ENCODE data around the gene SCYL2. TPM values are rescaled to one million over a fixed set of nuclear protein-coding genes. Genes with fewer than 3 reads are reported as not detected.

SCYL2 gene
- total and polyA plus RNA-seq, 2 of the 13 experiments (the other 11 are each of a cell fraction or from before 2014, with no cell fraction given), result 11.4 to 28.8 TPM

DNA sequence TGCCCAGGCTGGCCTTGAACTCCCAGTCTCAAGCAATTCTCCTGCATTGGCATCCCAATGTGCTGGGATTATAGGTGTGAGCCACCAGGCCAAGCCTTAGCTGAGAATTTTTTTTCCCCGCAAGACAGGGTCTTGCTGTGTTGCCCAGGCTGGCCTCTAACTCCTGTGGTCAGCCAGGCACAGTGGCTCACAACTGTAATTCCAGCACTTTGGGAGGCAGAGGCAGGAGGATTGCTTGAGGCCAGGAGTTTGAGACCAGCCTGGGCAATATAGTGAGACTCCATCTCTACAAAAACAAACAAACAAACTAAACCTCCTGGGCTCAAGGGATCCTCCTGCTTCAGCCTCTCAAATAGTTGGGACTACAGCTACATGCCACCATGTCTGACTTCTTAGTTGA lies 27.4 kb upstream of the SCYL2 start:
- FAIRE-seq (no peak), ATAC-seq (no peak), DNase-seq (ENCODE audit: low spot score) (no peak)
- in situ Hi-C loops (cut with HindIII; ENCODE audit: extremely low pct_ligation_motif_present, low pct_unique_long_range_greater_than_20kb), result no loop called here
- Histone ChIP-seq H3K4me1 (ENCODE audit: insufficient read depth, low read length) (peaks cover 5% of the 10 kb centered on the region), H3K4me3 (replicated peaks in 1 of 3; ENCODE audit: insufficient read depth in 1 of 3, low read depth in 2 of 3, low read length in 3 of 3) (no peak overlapping the region), H4K20me1 (ENCODE audit: insufficient read depth, low read length) (no peaks in the 10 kb centered on the region), H3K4me2 (ENCODE audit: low read depth, low read length) (no peak overlapping the region), H3K79me2 (ENCODE audit: insufficient read depth, low read length) (no peaks in the 10 kb centered on the region), H3K9ac (ENCODE audit: insufficient read depth, low read depth, low read length) (no peak overlapping the region), H3K36me3 (replicated peaks in 1 of 2; ENCODE audit: control insufficient read depth in 1 of 2, insufficient read depth in 2 of 2, low read length in 2 of 2) (no peaks in the 10 kb centered on the region), H2AFZ (ENCODE audit: low read length) (no peak overlapping the region), H3K27me3 (ENCODE audit: control insufficient read depth in 1 of 2, insufficient read depth in 2 of 2, low read length in 2 of 2) (no peaks in the 10 kb centered on the region), H3K9me3 (ENCODE audit: low read length) (no peaks in the 10 kb centered on the region), H3K27ac (ENCODE audit: extremely low read length, insufficient read depth, low read length) (no peak overlapping the region)
- no TSS peak for BruUV-seq (replicated peaks)
- CTCF ChIA-PET (ENCODE audit: low intra/inter-chr PET ratio, low total read pairs), result no interaction called here
- 100% methylated on average over 1 of the region's 1 CpG for WGBS (ENCODE audit: low lambda C conversion rate)
- TF ChIP-seq MATR3 (CRISPR knock-in tag; IDR thresholded peaks at IDR 0.05), result no peak
- peak; percentile 64; the same call in 1 of the 2 replicates for TF ChIP-seq ZNF121 (CRISPR knock-in tag; IDR thresholded peaks at IDR 0.05)
- POLR2A ChIA-PET, result no interaction called here
- intact Hi-C loops (cut with micrococcal nuclease; ENCODE audit: unreplicated experiment), result no loop called here

DNA sequence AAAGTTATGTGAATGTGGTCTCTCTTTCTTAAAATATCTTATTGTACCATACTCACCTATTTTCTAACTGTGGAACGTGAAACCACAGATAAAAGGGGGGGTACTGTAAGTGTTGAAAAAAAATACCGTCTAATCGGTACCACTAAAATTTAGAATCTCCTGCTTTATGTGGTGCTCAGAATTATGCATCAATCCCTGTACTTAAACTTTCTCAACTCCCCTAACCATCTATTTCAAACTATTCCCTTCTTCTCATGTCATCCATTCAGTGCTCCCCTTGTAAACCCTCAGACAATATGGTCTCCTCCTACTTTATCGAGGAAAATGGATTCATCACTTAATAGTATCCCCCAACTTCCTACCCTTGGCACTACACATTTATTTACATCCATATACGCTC lies 23.8 kb upstream of the SCYL2 start:
- Histone ChIP-seq H4K20me1 (ENCODE audit: insufficient read depth, low read length) (no peaks in the 10 kb centered on the region), H3K79me2 (ENCODE audit: insufficient read depth, low read length) (no peaks in the 10 kb centered on the region), H3K4me2 (ENCODE audit: low read depth, low read length) (no peak overlapping the region), H3K9me3 (ENCODE audit: low read length) (no peaks in the 10 kb centered on the region), H3K4me3 (replicated peaks in 1 of 3; ENCODE audit: insufficient read depth in 1 of 3, low read depth in 2 of 3, low read length in 3 of 3) (no peak overlapping the region), H3K4me1 (ENCODE audit: insufficient read depth, low read length) (peaks cover 5% of the 10 kb centered on the region), H3K27ac (ENCODE audit: extremely low read length, insufficient read depth, low read length) (no peak overlapping the region), H3K36me3 (replicated peaks in 1 of 2; ENCODE audit: control insufficient read depth in 1 of 2, insufficient read depth in 2 of 2, low read length in 2 of 2) (no peaks in the 10 kb centered on the region), H2AFZ (ENCODE audit: low read length) (no peak overlapping the region), H3K9ac (ENCODE audit: insufficient read depth, low read depth, low read length) (no peak overlapping the region), H3K27me3 (ENCODE audit: control insufficient read depth in 1 of 2, insufficient read depth in 2 of 2, low read length in 2 of 2) (no peaks in the 10 kb centered on the region)
- no peak for TF ChIP-seq ZNF20 (CRISPR knock-in tag; IDR thresholded peaks at IDR 0.05)
- no peak for TF ChIP-seq BCL6 (CRISPR knock-in tag; IDR thresholded peaks at IDR 0.05)
- TF ChIP-seq, protein P1, sequence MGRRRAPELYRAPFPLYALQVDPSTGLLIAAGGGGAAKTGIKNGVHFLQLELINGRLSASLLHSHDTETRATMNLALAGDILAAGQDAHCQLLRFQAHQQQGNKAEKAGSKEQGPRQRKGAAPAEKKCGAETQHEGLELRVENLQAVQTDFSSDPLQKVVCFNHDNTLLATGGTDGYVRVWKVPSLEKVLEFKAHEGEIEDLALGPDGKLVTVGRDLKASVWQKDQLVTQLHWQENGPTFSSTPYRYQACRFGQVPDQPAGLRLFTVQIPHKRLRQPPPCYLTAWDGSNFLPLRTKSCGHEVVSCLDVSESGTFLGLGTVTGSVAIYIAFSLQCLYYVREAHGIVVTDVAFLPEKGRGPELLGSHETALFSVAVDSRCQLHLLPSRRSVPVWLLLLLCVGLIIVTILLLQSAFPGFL (CRISPR knock-in tag; IDR thresholded peaks at IDR 0.05), result no peak
- no peak for TF ChIP-seq ZNF552 (CRISPR knock-in tag; IDR thresholded peaks at IDR 0.05; ENCODE audit: borderline replicate concordance)
- TF ChIP-seq KLF6 (CRISPR knock-in tag; IDR thresholded peaks at IDR 0.05), result no peak
- no peak for TF ChIP-seq ZNF530 (CRISPR knock-in tag; IDR thresholded peaks at IDR 0.05; ENCODE audit: low read depth)
- no peak for TF ChIP-seq ZNF879 (CRISPR knock-in tag; IDR thresholded peaks at IDR 0.05)
- no peak for TF ChIP-seq NFYB (CRISPR knock-in tag; IDR thresholded peaks at IDR 0.05)
- TF ChIP-seq TBL1XR1 (IDR thresholded peaks at IDR 0.05; ENCODE audit: borderline replicate concordance, low read length, partially characterized antibody), result no peak
- TF ChIP-seq, protein P2, sequence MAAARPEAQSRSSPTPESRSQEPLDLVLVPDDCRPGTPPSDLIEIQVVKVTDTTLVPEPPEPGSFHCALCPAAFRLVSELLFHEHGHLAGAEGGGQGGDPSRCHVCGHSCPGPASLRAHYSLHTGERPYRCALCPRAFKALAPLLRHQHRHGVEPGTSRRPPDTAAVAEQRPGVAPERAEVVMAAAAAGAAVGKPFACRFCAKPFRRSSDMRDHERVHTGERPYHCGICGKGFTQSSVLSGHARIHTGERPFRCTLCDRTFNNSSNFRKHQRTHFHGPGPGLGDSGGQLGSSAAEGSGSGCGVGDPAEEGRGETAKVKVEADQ (CRISPR knock-in tag; IDR thresholded peaks at IDR 0.05; ENCODE audit: borderline replicate concordance), result no peak
- TF ChIP-seq SIN3B (IDR thresholded peaks at IDR 0.05; ENCODE audit: low read length), result no peak
- TF ChIP-seq ZNF354B (CRISPR knock-in tag; IDR thresholded peaks at IDR 0.05), result no peak
- no peak for TF ChIP-seq YEATS2 (CRISPR knock-in tag; IDR thresholded peaks at IDR 0.05; ENCODE audit: borderline replicate concordance)
- no peak for TF ChIP-seq ZZZ3 (CRISPR knock-in tag; IDR thresholded peaks at IDR 0.05; ENCODE audit: borderline replicate concordance)
- TF ChIP-seq KDM3A (CRISPR knock-in tag; IDR thresholded peaks at IDR 0.05; ENCODE audit: low read depth), result no peak
- no peak for TF ChIP-seq ZNF260 (CRISPR knock-in tag; IDR thresholded peaks at IDR 0.05; ENCODE audit: borderline replicate concordance, low read depth)
- no peak for TF ChIP-seq ZFP82 (CRISPR knock-in tag; IDR thresholded peaks at IDR 0.05; ENCODE audit: borderline replicate concordance)
- no peak for FAIRE-seq
- no TSS peak for BruUV-seq (replicated peaks)
- ChIA-PET POLR2A (no interaction called here), CTCF (ENCODE audit: low intra/inter-chr PET ratio, low total read pairs) (no interaction called here)
- ATAC-seq, result no peak
- WGBS (ENCODE audit: low lambda C conversion rate), result 79% methylated on average over 5 of the region's 5 CpGs
- in situ Hi-C loops (cut with HindIII; ENCODE audit: extremely low pct_ligation_motif_present, low pct_unique_long_range_greater_than_20kb), result no loop called here
- no peak for DNase-seq (ENCODE audit: low spot score)
- intact Hi-C loops (cut with micrococcal nuclease; ENCODE audit: unreplicated experiment), result no loop called here

Measured in HepG2 (cell line).